Loucy (cell line): ENCODE measurements around the gene ATP1A2.

ENCODE experiments used
- CTCF ChIP-seq: fragments of 200-600 bp; sonication (generic); conservative IDR thresholded peaks from 2 replicates; pipeline ENCODE4 v1.5.1; 2014; ENCODE audit warnings: mild to moderate bottlenecking, antibody characterized with exemption, low read length
- EZH2phosphoT487 ChIP-seq: fragments of 200-600 bp; IDR thresholded peaks from 2 replicates; pipeline ENCODE4 v1.6.1; 2018; ENCODE audit warnings: antibody characterized with exemption, mild to moderate bottlenecking, moderate library complexity, borderline replicate concordance

DNA sequence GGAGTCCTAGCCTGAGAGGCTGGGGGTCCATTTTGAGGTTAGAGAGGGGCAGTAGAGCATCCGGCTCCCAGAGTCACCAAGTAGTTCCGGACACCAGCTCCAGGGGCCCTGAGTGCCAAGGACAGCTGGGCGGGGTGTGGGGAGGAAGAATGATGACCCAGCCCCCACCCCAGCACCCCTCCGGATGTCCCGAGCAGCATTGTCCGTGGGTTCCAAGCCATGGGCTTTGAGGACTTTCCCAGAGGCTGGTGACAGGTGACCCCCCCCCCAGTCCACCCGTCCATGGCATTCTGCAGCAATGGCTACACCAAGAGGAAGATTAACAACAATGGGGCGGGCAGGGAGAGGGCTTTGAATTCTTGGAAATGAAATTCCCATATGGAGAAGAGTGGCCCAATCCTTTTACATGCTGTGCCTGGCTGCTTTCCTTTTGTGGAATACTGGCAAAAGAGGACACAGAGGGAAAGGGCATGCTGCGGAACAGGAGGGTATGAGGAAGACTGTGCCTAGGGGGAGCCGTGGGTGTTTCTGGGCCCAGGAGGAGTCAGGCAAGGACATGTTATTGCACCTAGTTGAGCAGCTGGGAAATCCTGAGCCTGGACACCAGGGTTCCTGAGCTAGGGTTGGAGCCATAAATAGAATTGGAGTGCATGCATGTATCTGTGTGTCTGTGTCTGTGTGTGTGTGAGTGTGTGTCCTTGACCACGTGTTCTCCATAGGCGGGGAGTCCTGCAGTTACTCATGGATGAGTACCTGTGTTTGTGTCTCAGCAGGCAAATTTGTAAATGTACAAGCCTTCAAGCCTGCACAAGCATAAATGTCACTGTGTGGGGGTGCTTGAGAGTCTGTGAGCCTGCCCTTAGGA lies 956 bp downstream of the ATP1A2 start:
- TF ChIP-seq CTCF (no peak), EZH2phosphoT487 (no peak)
